Uterus (tissue), 2 donors: ENCODE data around the gene PDIK1L.

Experiments
- POLR2A ChIP-seq, 2 donors: fragments of 450-650 bp; IDR thresholded peaks; one replicate each; pipeline ENCODE4 v1.6.1; 2016; ENCODE audit warnings: antibody characterized with exemption in 2 of 2, mild to moderate bottlenecking in 1 of 2, moderate library complexity in 1 of 2
- TF ChIP-seq, protein P1 (sequence below), 4 experiments: fragments of 200-600 bp in 2 of 4; fragments of 450-650 bp in 2 of 4; sonication (generic) in 2 of 4; IDR thresholded peaks; one replicate each; pipeline ENCODE4 v1.5.1; 2016 to 2019; ENCODE audit warnings: antibody characterized with exemption in 4 of 4, mild to moderate bottlenecking in 2 of 4, moderate library complexity in 1 of 4

GRCh38 chr1:26067432-26067911 is 44.2 kb upstream of the PDIK1L start, which contains the start of gene TRIM63:
- TF ChIP-seq, protein P1, sequence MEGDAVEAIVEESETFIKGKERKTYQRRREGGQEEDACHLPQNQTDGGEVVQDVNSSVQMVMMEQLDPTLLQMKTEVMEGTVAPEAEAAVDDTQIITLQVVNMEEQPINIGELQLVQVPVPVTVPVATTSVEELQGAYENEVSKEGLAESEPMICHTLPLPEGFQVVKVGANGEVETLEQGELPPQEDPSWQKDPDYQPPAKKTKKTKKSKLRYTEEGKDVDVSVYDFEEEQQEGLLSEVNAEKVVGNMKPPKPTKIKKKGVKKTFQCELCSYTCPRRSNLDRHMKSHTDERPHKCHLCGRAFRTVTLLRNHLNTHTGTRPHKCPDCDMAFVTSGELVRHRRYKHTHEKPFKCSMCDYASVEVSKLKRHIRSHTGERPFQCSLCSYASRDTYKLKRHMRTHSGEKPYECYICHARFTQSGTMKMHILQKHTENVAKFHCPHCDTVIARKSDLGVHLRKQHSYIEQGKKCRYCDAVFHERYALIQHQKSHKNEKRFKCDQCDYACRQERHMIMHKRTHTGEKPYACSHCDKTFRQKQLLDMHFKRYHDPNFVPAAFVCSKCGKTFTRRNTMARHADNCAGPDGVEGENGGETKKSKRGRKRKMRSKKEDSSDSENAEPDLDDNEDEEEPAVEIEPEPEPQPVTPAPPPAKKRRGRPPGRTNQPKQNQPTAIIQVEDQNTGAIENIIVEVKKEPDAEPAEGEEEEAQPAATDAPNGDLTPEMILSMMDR (IDR thresholded peaks at IDR 0.05), result no peak
- TF ChIP-seq POLR2A (IDR thresholded peaks at IDR 0.05), result no peak
